Duodenal mucosa (tissue), 2 donors: ENCODE results near the gene RAB5IF.

Experiments
- H3K27ac ChIP-seq: one replicate; pipeline ENCODE4 v1.7.0; 2013; ENCODE audit warnings: low read depth, low read length
- H3K27me3 ChIP-seq, 2 donors: one replicate each; pipeline ENCODE4 v1.7.0; 2013; ENCODE audit warnings: low read length in 2 of 2, control low read depth in 1 of 2; ENCODE audit not compliant: insufficient read depth in 2 of 2, control insufficient read depth in 1 of 2
- H3K36me3 ChIP-seq, 2 donors: one replicate each; pipeline ENCODE4 v1.7.0; 2013; ENCODE audit warnings: low read length in 2 of 2, control low read depth in 1 of 2; ENCODE audit not compliant: insufficient read depth in 2 of 2, control insufficient read depth in 1 of 2
- H3K4me1 ChIP-seq, 2 donors: one replicate each; pipeline ENCODE4 v1.7.0; 2013; ENCODE audit warnings: low read length in 2 of 2, control low read depth in 1 of 2; ENCODE audit not compliant: insufficient read depth in 2 of 2, control insufficient read depth in 1 of 2
- H3K4me3 ChIP-seq, 2 donors: one replicate each; pipeline ENCODE4 v1.7.0; 2013; ENCODE audit warnings: low read length in 2 of 2, low read depth in 1 of 2
- H3K9ac ChIP-seq, 2 donors: one replicate each; pipeline ENCODE4 v1.7.0; 2013; ENCODE audit warnings: low read length in 2 of 2, low read depth in 1 of 2
- H3K9me3 ChIP-seq, 2 donors: one replicate each; pipeline ENCODE4 v1.7.0; 2013; ENCODE audit warnings: low read length in 2 of 2, control low read depth in 1 of 2; ENCODE audit not compliant: control insufficient read depth in 1 of 2

Gene RAB5IF

DNA sequence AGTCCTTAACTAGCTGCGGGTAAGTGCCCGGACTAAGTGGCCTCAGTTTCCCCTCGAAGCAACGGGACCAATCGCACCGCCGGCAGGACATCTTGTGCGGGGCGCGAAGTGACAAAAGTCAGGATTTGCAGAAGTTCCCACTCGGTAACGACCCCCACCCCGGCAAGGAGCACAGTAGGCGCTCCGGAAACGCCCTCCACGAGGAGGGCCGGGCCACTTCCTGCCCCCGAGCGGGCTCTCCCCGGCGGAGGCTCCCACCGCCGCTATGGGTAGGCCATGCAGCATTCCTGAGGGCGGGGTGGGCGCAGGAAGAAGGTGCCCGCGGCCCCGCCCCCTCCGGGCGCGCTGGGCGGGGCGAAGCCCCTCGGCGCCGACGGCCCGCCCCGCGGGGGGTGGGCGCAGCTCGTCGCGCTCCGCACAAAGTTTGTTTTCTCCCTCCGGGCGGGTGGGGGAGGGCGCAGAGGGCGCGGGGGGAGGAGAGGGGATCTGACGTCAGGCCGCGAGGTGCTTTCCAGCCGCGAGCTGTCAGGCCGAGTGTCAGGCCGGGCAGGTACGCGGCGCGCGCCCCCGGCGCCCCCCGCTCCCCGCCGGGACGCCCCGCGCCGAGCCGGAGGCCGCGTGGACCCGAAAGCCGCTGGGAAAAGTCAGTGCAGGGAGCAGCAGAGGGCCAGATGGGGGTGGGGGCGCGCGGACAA, 32.3 kb upstream of the RAB5IF start, which contains the start of gene TGIF2:
TSS of gene TGIF2 (plus strand) at position 495 of the 695 bp plus-strand sequence. CDS start 5,178 bp downstream, outside the sequence.
- Histone ChIP-seq H3K27ac (peak within 1 kb of the TSS; percentile 83), H3K4me3 (peak within 1 kb of the TSS; percentile 74), H3K36me3 (no peaks in the 10 kb centered on the region), H3K9ac (peak within 1 kb of the TSS; percentile 72 to 76), H3K27me3 (no peaks in the 10 kb centered on the region), H3K9me3 (no peaks in the 10 kb centered on the region), H3K4me1 (peaks cover 11 to 24% of the 10 kb centered on the region in 2 donors)

DNA sequence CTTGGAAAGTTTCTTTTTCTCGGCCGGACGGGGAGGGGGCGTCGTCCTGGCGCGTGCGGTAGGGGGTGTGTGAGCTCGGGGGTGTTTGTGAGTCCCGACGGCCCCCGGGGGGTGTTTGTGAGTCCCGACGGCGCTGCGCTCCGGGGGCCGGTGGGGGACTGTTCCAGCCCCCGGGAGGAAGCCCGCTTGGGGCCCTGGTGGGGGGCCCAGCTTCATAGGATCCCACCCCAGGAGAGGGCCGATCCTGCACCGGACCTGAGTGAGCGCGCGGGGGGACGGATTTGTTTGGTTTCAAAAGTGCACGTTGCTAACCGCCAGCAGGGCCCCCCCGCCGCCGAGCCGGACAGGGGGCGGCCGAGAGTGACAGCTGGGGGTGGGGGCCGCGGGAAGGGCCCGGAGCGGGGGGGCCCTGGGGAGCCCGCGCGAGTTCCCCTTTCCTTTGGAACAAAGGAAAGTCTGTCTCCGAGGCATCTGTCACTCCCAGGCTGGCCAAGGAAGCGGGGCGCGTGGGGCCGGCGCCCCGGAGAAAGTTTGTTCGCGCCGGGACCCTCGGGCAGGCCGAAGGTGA, 31.7 kb upstream of the RAB5IF start:
- Histone ChIP-seq H3K9ac (peak overlapping the region; percentile 60 to 76), H3K4me1 (peaks cover 11 to 24% of the 10 kb centered on the region in 2 donors), H3K27ac (peak overlapping the region; percentile 83), H3K9me3 (no peaks in the 10 kb centered on the region), H3K4me3 (peak overlapping the region; percentile 65 to 66), H3K27me3 (no peaks in the 10 kb centered on the region), H3K36me3 (peaks cover 0 to 6% of the 10 kb centered on the region in 2 donors)

DNA sequence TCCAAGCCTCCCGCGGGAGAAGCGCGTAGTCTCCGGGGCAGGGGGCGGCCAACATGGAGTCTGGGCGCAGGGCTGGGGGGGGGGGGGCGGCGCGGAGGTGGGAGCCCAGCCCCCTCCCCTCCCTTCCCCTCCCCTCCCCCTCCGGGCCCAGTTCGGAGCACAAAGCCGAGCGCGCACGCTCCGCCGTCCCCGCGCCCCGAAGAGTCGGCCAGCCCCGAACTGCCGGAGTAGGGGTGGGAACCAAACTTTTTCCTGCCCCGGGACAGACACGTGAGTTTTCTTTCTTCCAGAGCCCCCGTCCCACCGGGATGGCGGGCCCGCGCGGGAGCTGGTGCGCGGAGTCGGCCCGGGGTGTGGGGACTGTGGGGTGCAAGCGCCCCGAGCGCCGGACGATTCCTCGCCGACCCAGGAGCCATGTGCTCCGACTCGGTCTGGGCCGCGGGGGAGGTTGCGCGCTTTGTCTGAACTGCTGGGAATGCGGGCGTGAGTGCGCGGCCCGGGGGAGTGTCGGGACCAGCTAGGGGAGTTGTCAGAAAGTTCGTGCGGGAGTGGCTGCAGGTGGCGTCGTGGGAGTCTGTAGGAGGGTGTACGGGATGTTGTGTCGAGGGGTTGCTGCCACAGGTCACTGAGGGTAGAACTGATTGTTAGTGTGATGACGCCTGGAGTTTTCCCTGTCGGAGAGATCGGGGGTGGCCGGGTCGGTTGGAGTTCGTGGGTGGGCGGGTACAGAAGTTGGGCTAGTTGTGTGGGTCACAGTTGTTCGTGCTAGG, 31.0 kb upstream of the RAB5IF start:
- Histone ChIP-seq H3K36me3 (peaks cover 3 to 11% of the 10 kb centered on the region in 2 donors), H3K9ac (peak overlapping the region; percentile 70 to 76), H3K27me3 (no peaks in the 10 kb centered on the region), H3K4me3 (peak overlapping the region; percentile 65 to 66), H3K4me1 (peaks cover 11 to 24% of the 10 kb centered on the region in 2 donors), H3K27ac (peak overlapping the region; percentile 83), H3K9me3 (no peaks in the 10 kb centered on the region)

DNA sequence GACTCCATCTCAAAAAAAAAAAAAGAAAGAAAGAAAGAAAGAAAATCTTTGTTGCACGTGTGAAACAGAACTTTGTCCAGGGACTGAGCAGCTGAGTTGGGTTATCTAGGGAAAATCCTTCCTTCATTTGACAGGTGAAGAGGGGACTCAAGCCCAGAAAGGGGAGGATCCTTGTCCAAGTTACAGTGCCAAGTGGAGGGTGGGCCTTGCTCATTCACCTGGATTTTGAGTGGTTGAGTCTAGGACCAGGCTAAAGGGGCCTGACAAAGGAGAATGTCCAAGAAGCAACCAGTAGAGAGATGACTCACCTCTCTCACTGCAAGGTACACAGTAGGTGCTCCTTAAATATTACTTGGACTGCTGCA, 29.5 kb upstream of the RAB5IF start:
- peaks cover 5 to 23% of the 10 kb centered on the region in 2 donors for H3K36me3 ChIP-seq
- no peaks in the 10 kb centered on the region for H3K9me3 ChIP-seq
- no peak overlapping the region for H3K9ac ChIP-seq
- peaks cover 11 to 24% of the 10 kb centered on the region in 2 donors for H3K4me1 ChIP-seq
- no peak overlapping the region for H3K27ac ChIP-seq
- H3K27me3 ChIP-seq, result no peaks in the 10 kb centered on the region
- no peak overlapping the region for H3K4me3 ChIP-seq

DNA sequence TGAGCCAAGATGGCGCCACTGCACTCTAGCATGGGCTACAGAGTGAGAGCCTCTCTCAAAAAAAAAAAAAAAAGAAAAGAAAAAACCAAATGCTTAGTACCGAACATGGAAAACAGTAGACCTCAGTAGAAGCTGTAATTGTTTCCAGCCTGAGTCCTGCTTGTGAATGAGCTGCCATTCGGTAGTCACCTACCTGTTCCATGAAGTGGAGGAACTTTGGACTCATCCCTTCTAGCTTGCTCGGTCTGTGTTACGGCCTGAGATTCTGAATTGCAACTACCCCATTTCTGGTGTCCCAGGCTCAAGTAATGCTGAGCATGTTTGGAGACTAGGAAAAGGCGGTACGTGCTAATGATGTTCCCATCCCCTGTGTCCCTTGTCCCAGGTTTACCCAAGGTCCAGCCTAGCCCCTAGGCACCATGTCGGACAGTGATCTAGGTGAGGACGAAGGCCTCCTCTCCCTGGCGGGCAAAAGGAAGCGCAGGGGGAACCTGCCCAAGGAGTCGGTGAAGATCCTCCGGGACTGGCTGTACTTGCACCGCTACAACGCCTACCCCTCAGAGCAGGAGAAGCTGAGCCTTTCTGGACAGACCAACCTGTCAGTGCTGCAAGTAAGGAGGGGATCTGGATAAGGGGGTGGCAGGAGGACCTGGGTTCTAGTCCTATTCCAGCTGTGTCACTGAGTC, 27.1 kb upstream of the RAB5IF start:
- Histone ChIP-seq H3K9ac (no peak overlapping the region), H3K36me3 (peaks cover 10 to 35% of the 10 kb centered on the region in 2 donors), H3K27ac (no peak overlapping the region), H3K9me3 (no peaks in the 10 kb centered on the region), H3K4me3 (no peak overlapping the region), H3K4me1 (peaks cover 11 to 18% of the 10 kb centered on the region in 2 donors), H3K27me3 (no peaks in the 10 kb centered on the region)

DNA sequence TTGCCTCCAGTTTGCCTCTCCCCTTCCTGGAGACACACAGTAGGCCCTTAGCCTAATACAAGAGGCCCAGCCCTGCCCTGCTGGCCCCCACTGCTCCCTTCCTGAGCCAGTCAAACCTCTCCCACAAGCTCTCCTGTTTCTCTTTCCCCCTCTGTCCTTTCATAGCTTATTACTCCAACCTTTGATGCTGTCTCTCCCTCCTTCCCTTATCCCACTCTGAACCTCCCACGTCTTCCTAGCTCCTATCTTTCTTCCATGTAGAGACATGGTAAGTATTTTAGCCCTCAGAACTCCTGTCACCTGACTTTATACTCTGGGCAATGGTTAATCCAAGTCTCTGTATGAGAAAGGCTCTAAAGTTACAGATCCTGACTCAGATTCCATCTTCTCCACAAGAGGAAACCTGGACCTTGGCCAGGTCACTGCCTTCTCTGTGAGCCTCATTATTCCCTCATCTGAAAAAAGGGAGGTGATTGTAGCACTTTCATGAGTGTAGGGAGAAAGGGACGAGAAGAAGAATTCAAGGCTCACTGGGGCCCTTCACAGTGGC, 25.5 kb upstream of the RAB5IF start:
- Histone ChIP-seq H3K4me3 (no peak overlapping the region), H3K4me1 (peaks cover 5 to 12% of the 10 kb centered on the region in 2 donors), H3K27ac (no peak overlapping the region)

DNA sequence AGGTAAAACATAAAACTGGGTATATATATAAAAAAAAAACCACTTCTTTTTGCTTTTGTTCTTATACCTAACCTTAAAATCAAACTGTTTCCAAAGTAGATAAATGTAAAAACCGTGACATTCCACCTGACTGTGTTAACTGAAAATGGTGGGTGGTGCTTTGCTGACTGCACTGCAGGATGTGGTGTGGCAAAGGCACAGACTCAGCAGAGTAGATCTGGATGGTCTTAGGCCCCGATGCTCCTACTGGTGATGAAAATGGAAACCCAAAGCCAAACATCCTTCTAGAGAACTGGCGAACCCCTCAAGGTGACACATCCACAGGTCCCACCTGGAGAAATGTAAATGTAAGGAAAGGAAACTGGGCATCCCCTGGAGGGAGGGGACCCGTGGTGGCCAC, 23.3 kb upstream of the RAB5IF start:
- Histone ChIP-seq H3K4me3 (no peak overlapping the region), H3K36me3 (peaks cover 10 to 35% of the 10 kb centered on the region in 2 donors), H3K27me3 (no peaks in the 10 kb centered on the region), H3K27ac (no peak overlapping the region), H3K9ac (no peak overlapping the region), H3K9me3 (no peaks in the 10 kb centered on the region), H3K4me1 (no peaks in the 10 kb centered on the region)

More for the DNA sequence above, 25.5 kb upstream of the RAB5IF start:
- H3K9ac ChIP-seq, result no peak overlapping the region
- no peaks in the 10 kb centered on the region for H3K27me3 ChIP-seq
- peaks cover 10 to 35% of the 10 kb centered on the region in 2 donors for H3K36me3 ChIP-seq
- no peaks in the 10 kb centered on the region for H3K9me3 ChIP-seq

DNA sequence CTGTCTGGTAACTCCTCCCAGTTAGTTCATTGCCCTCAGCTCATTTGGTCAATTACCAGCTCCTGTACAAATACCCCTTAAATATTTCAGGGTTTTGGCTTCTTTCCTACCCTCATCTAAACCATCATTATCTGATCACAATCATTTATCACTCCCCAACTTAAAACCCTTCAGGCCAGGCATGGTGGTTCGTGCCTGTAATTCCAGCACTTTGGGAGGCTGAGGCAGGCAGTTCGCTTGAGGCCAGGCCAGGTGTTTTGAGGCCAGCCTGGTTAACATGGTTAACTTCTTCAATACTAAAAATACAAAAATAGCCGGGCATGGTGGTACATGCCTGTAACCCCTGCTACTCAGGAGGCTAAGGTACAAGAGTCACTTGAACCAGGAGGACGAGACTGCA, 22.8 kb upstream of the RAB5IF start:
- H3K9ac ChIP-seq, result no peak overlapping the region
- no peak overlapping the region for H3K4me3 ChIP-seq
- H3K4me1 ChIP-seq, result no peaks in the 10 kb centered on the region
- peaks cover 10 to 35% of the 10 kb centered on the region in 2 donors for H3K36me3 ChIP-seq
- H3K9me3 ChIP-seq, result no peaks in the 10 kb centered on the region
- no peak overlapping the region for H3K27ac ChIP-seq
- no peaks in the 10 kb centered on the region for H3K27me3 ChIP-seq

DNA sequence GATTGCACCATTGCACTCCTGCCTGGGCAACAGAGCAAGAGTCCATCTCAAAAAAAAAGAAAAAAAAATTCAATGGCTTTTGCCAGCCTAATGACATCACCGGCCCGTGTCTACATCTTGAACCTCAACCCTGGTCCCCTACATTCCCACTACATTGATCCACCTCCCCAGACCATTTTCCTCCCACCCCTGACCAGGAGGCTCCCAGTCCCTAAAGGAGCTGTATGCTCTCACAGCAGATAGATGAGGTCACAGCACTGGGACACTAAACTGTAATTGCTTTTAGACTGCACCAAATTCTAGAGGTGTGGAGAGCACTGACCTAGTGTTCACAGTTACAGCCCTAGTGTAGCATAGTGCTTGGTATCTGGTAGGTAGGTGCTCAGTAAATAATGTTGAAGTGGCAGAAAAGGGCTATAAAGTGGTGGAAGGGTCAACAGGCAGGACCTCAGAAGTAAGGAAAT, 21.5 kb upstream of the RAB5IF start:
- peaks cover 10 to 28% of the 10 kb centered on the region in 2 donors for H3K36me3 ChIP-seq
- no peak overlapping the region for H3K4me3 ChIP-seq
- no peak overlapping the region for H3K27ac ChIP-seq
- no peaks in the 10 kb centered on the region for H3K4me1 ChIP-seq
- no peaks in the 10 kb centered on the region for H3K27me3 ChIP-seq
- no peak overlapping the region for H3K9ac ChIP-seq
- no peaks in the 10 kb centered on the region for H3K9me3 ChIP-seq
